OCI-LY1 (cell line): ENCODE measurements around the gene AP2A2.

Experiments
- H2AFZ ChIP-seq: fragments of 200-600 bp; sonication (generic), shearing (Covaris generic); 2 replicates; pipeline ENCODE4 v1.6.0; 2014; ENCODE audit warnings: antibody characterized with exemption, mild to moderate bottlenecking, low read length
- H3F3A ChIP-seq: fragments of 200-600 bp; sonication (generic), shearing (Covaris generic); 2 replicates; pipeline ENCODE4 v1.6.0; 2014; ENCODE audit warnings: mild to moderate bottlenecking, antibody characterized with exemption, low read length, moderate library complexity; ENCODE audit not compliant: insufficient read depth
- H3K27ac ChIP-seq: fragments of 200-600 bp; sonication (generic); 2 replicates; pipeline ENCODE4 v1.5.1; 2014; ENCODE audit warnings: low read length, mixed run types, mild to moderate bottlenecking, low read depth; ENCODE audit not compliant: poor library complexity, severe bottlenecking
- H3K27me3 ChIP-seq: fragments of 200-600 bp; sonication (generic); 2 replicates; pipeline ENCODE4 v1.6.0; 2014; ENCODE audit warnings: antibody characterized with exemption, mild to moderate bottlenecking, low read length, moderate library complexity; ENCODE audit not compliant: insufficient read depth
- H3K36me3 ChIP-seq: fragments of 200-600 bp; sonication (generic); 2 replicates; pipeline ENCODE4 v1.6.1; 2014; ENCODE audit warnings: mild to moderate bottlenecking, antibody characterized with exemption, low read length, moderate library complexity, mixed read lengths; ENCODE audit not compliant: insufficient read depth
- H3K4me1 ChIP-seq: fragments of 200-600 bp; sonication (generic); 2 replicates; pipeline ENCODE4 v1.5.1; 2014; ENCODE audit warnings: mild to moderate bottlenecking, low read length, moderate library complexity; ENCODE audit not compliant: insufficient read depth, severe bottlenecking
- H3K4me2 ChIP-seq: fragments of 200-600 bp; sonication (generic), shearing (Covaris generic); 2 replicates; pipeline ENCODE4 v1.6.1; 2014; ENCODE audit warnings: low read length
- H3K4me3 ChIP-seq: fragments of 200-600 bp; sonication (generic); 2 replicates; pipeline ENCODE4 v1.5.1; 2014; ENCODE audit warnings: low read length, low read depth, mild to moderate bottlenecking, mixed read lengths; ENCODE audit not compliant: poor library complexity, severe bottlenecking
- H3K79me2 ChIP-seq: fragments of 200-600 bp; shearing (Covaris generic); 2 replicates; pipeline ENCODE4 v1.6.1; 2016; ENCODE audit warnings: mixed run types, low read length, mixed read lengths; ENCODE audit not compliant: insufficient read depth
- H3K9ac ChIP-seq: fragments of 200-600 bp; sonication (generic), shearing (Covaris generic); 2 replicates; pipeline ENCODE4 v1.6.1; 2014; ENCODE audit warnings: mild to moderate bottlenecking, low read length, mixed read lengths
- H3K9me2 ChIP-seq: fragments of 200-600 bp; sonication (generic), shearing (Covaris generic); 2 replicates; pipeline ENCODE4 v1.6.1; 2014; ENCODE audit warnings: low read depth, mild to moderate bottlenecking, low read length, mixed read lengths
- H3K9me3 ChIP-seq: fragments of 200-600 bp; shearing (Covaris generic); 2 replicates; pipeline ENCODE4 v1.6.1; 2014; ENCODE audit warnings: low read length, mixed read lengths
- H4K20me1 ChIP-seq: fragments of 200-600 bp; sonication (generic), shearing (Covaris generic); 2 replicates; pipeline ENCODE4 v1.6.0; 2016; ENCODE audit warnings: mild to moderate bottlenecking, low read length; ENCODE audit not compliant: insufficient read depth
- CTCF ChIP-seq: fragments of 200-600 bp; sonication (generic), shearing (Covaris generic); IDR thresholded peaks from 2 replicates; pipeline ENCODE4 v1.5.1; 2017; ENCODE audit warnings: mild to moderate bottlenecking, antibody characterized with exemption, low read length, moderate library complexity, mixed read lengths
- EZH2 ChIP-seq: fragments of 200-600 bp; sonication (generic), shearing (Covaris generic); IDR thresholded peaks from 2 replicates; pipeline ENCODE4 v1.8.0; 2017; ENCODE audit warnings: borderline replicate concordance, mixed run types, mild to moderate bottlenecking, antibody characterized with exemption, low read length, moderate library complexity, mixed read lengths

Gene AP2A2

DNA sequence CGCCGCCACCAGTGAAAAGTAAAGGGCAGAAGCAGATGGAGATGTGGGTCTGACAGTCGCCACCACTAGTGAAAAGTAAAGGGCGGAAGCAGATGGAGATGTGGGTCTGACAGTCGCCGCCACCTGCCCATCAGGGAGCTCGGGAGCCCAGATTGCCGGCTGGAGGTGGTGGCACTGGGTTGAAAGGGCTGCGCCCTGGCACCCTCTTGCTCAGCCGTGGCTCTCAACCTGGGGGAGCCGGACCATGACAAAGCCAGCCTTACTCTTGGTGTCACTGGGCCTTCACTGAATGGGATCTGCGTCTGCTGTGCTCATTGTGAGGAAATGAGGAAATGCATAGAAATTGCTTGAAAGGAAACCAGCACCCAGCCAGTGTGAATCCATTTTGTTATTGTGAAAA, 36.3 kb downstream of the AP2A2 start:
- no peak overlapping the region for H3K4me3 ChIP-seq
- H3K9ac ChIP-seq = no peak overlapping the region
- H3K27ac ChIP-seq = no peak overlapping the region
- H3K36me3 ChIP-seq = peaks cover 17% of the 10 kb centered on the region
- H2AFZ ChIP-seq = no peak overlapping the region
- no peaks in the 10 kb centered on the region for H3K27me3 ChIP-seq
- no peaks in the 10 kb centered on the region for H3K4me1 ChIP-seq
- TF ChIP-seq EZH2 = no peak
- no peak for TF ChIP-seq CTCF
- no peak overlapping the region for H3K4me2 ChIP-seq
- H3K79me2 ChIP-seq = no peaks in the 10 kb centered on the region
- H3F3A ChIP-seq = no peaks in the 10 kb centered on the region
- no peaks in the 10 kb centered on the region for H3K9me3 ChIP-seq
- H3K9me2 ChIP-seq = no peaks in the 10 kb centered on the region
- H4K20me1 ChIP-seq = no peaks in the 10 kb centered on the region

- Histone ChIP-seq H3F3A (no peaks in the 10 kb centered on the region), H2AFZ (no peak overlapping the region), H4K20me1 (no peaks in the 10 kb centered on the region), H3K4me2 (no peak overlapping the region), H3K9me3 (no peaks in the 10 kb centered on the region), H3K9ac (no peak overlapping the region), H3K4me1 (peaks cover 3% of the 10 kb centered on the region), H3K4me3 (no peak overlapping the region), H3K36me3 (peaks cover 17% of the 10 kb centered on the region), H3K27ac (no peak overlapping the region), H3K79me2 (no peaks in the 10 kb centered on the region), H3K9me2 (no peaks in the 10 kb centered on the region), H3K27me3 (no peaks in the 10 kb centered on the region)
- TF ChIP-seq EZH2 (no peak), CTCF (no peak)
Measured at GRCh38 chr11:962688-963087, 37.0 kb downstream of the AP2A2 start.

GRCh38 chr11:963852-964251, 38.2 kb downstream of the AP2A2 start:
- Histone ChIP-seq H3K9me2 (no peaks in the 10 kb centered on the region), H2AFZ (no peak overlapping the region), H3K9me3 (no peaks in the 10 kb centered on the region), H3K27me3 (no peaks in the 10 kb centered on the region), H3K9ac (no peak overlapping the region), H4K20me1 (no peaks in the 10 kb centered on the region), H3K4me1 (peaks cover 15% of the 10 kb centered on the region), H3K79me2 (no peaks in the 10 kb centered on the region), H3K4me2 (no peak overlapping the region), H3K36me3 (peaks cover 17% of the 10 kb centered on the region), H3K4me3 (no peak overlapping the region), H3F3A (no peaks in the 10 kb centered on the region), H3K27ac (no peak overlapping the region)
- TF ChIP-seq EZH2 (no peak), CTCF (no peak)
